Esophagus muscularis mucosa (tissue), 4 donors: ENCODE measurements around the gene NRG4. TPM values are rescaled to one million over a fixed set of nuclear protein-coding genes. Genes with fewer than 3 reads are reported as not detected.

Experiments used
- DNase-seq: peaks from one replicate; pipeline ENCODE4 v3.0.0-alpha.2; 2017; ENCODE audit errors: extremely low spot score
- H3K27ac ChIP-seq, 4 donors: fragments of 200-600 bp; sonication (generic); replicated peaks in 1 of 4; 1 replicate in 3 of 4; 2 replicates in 1 of 4; pipeline ENCODE4 v1.5.1; 2016 to 2019; ENCODE audit warnings: mild to moderate bottlenecking in 1 of 4
- H3K27me3 ChIP-seq, 4 donors: fragments of 200-600 bp; sonication (generic); one replicate each; pipeline versions ENCODE4 v1.5.1 to v1.6.0; 2016 to 2019
- H3K36me3 ChIP-seq, 4 donors: fragments of 200-600 bp; sonication (generic); one replicate each; pipeline ENCODE4 v1.5.1; 2016 to 2019
- H3K4me1 ChIP-seq, 4 donors: fragments of 200-600 bp; sonication (generic); one replicate each; pipeline ENCODE4 v1.5.1; 2016 to 2019
- H3K4me3 ChIP-seq, 4 donors: fragments of 200-600 bp; sonication (generic); 1 replicate in 2 of 4; 2 replicates in 2 of 4; pipeline ENCODE4 v1.5.1; 2016 to 2019; ENCODE audit warnings: mild to moderate bottlenecking in 4 of 4, moderate library complexity in 1 of 4
- H3K9me3 ChIP-seq, 4 donors: fragments of 200-600 bp; sonication (generic); 1 replicate in 3 of 4; 2 replicates in 1 of 4; pipeline ENCODE4 v1.5.1; 2016 to 2019
- EP300 ChIP-seq: sonication (generic); formaldehyde crosslinking; IDR thresholded peaks from one replicate; pipeline ENCODE4 v1.6.1; 2017; ENCODE audit warnings: antibody characterized with exemption
- POLR2A ChIP-seq: fragments of 450-650 bp; IDR thresholded peaks from one replicate; pipeline ENCODE4 v1.6.1; 2017; ENCODE audit warnings: antibody characterized with exemption, moderate library complexity, mild to moderate bottlenecking, low read depth
- POLR2AphosphoS5 ChIP-seq, 2 donors: sonication (generic); formaldehyde crosslinking; IDR thresholded peaks; one replicate each; pipeline ENCODE4 v1.6.1; 2017; ENCODE audit warnings: antibody characterized with exemption in 2 of 2
- WGBS: methylation state at CpG from one replicate; pipeline ENCODE4 v1.1.5; 2018; 5-methylcytosine and 5-hydroxymethylcytosine counted together
- intact Hi-C: fragments of 100-400 bp; cut with DNase I; formaldehyde crosslinking; loops from one replicate; pipeline ENCODE4 v1.15.1; 2023
- total RNA-seq, 4 donors: library from RNA; depleted of rRNA; stranded (reverse); fragments of >200 nt; gene quantifications; one replicate each; pipeline versions ENCODE4 v1.1.0 to v1.2.1, GENCODE V29; 2016
- TF ChIP-seq, protein P1 (sequence below), 3 experiments: fragments of 200-600 bp in 2 of 3; fragments of 450-650 bp in 1 of 3; sonication (generic) in 2 of 3; IDR thresholded peaks; one replicate each; pipeline ENCODE4 v1.5.1; 2017 to 2019; ENCODE audit warnings: antibody characterized with exemption in 3 of 3, mild to moderate bottlenecking in 2 of 3, moderate library complexity in 1 of 3

NRG4 gene
- total RNA-seq, 4 donors from 2014 or later = not detected

GRCh38 chr15:75995611-75996010, 16.6 kb downstream of the NRG4 start:
- TF ChIP-seq POLR2A (no peak), EP300 (no peak), POLR2AphosphoS5 (IDR thresholded peaks at IDR 0.05) (no peak)
- TF ChIP-seq, protein P1, sequence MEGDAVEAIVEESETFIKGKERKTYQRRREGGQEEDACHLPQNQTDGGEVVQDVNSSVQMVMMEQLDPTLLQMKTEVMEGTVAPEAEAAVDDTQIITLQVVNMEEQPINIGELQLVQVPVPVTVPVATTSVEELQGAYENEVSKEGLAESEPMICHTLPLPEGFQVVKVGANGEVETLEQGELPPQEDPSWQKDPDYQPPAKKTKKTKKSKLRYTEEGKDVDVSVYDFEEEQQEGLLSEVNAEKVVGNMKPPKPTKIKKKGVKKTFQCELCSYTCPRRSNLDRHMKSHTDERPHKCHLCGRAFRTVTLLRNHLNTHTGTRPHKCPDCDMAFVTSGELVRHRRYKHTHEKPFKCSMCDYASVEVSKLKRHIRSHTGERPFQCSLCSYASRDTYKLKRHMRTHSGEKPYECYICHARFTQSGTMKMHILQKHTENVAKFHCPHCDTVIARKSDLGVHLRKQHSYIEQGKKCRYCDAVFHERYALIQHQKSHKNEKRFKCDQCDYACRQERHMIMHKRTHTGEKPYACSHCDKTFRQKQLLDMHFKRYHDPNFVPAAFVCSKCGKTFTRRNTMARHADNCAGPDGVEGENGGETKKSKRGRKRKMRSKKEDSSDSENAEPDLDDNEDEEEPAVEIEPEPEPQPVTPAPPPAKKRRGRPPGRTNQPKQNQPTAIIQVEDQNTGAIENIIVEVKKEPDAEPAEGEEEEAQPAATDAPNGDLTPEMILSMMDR (IDR thresholded peaks at IDR 0.05) = no peak
- intact Hi-C loops = no loop called here
- WGBS = 87% methylated on average over 1 of the region's 1 CpG

DNA sequence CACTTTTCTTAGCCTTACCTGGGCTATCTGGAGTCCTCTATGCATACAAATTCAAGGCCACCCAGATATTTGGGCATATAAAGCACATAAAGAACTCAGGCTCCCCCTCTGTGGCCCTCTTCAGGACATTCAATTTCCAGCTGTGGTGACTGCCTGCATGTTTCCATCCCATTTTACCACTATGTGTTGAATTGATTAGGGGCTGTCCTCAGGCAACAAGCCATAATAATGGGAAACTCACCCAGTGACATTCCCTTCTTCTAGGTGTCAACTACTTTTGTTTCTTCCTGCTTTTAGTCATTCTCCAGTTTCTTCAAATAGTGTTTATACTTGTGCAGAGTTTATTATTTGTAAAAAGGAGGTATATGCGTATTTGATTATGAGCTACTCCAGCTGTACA, 18.0 kb downstream of the NRG4 start:
- no peaks in the 10 kb centered on the region for H3K9me3 ChIP-seq
- no peaks in the 10 kb centered on the region for H3K27me3 ChIP-seq
- H3K4me1 ChIP-seq = no peaks in the 10 kb centered on the region
- no peak for DNase-seq
- 96% methylated on average over 1 of the region's 1 CpG for WGBS
- no peak overlapping the region for H3K4me3 ChIP-seq
- TF ChIP-seq, protein P1 (IDR thresholded peaks at IDR 0.05) = no peak
- TF ChIP-seq POLR2AphosphoS5 (IDR thresholded peaks at IDR 0.05) (no peak), POLR2A (no peak), EP300 (no peak)
- H3K27ac ChIP-seq = no peak overlapping the region
- intact Hi-C loops = no loop called here
- H3K36me3 ChIP-seq = no peaks in the 10 kb centered on the region

More at GRCh38 chr15:75995611-75996010, 16.6 kb downstream of the NRG4 start:
- no peak for DNase-seq
- H3K27ac ChIP-seq = no peak overlapping the region
- no peaks in the 10 kb centered on the region for H3K9me3 ChIP-seq
- no peak overlapping the region for H3K4me3 ChIP-seq
- no peaks in the 10 kb centered on the region for H3K4me1 ChIP-seq
- no peaks in the 10 kb centered on the region for H3K27me3 ChIP-seq
- no peaks in the 10 kb centered on the region for H3K36me3 ChIP-seq

DNA sequence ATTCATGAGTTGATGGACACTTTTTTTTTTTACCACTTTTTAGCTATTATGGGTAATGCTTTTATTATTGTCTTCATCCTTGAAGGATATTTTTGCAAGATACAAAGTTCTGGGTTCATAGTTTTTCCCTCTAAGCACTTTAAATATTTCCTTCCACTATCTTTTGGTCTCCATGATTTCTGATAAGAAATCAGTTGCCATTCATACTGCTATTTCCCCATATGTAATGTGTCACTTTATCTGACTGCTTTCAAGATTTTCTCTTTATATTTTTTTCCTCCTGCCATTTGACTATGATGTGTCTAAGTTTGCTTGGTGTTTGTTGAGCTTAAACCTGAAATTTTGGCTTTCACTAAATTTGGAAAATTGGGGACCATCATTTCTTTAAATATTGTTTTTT, 19.3 kb downstream of the NRG4 start:
- Histone ChIP-seq H3K27ac (no peak overlapping the region), H3K9me3 (no peaks in the 10 kb centered on the region), H3K27me3 (no peaks in the 10 kb centered on the region), H3K36me3 (no peaks in the 10 kb centered on the region), H3K4me3 (no peak overlapping the region), H3K4me1 (no peaks in the 10 kb centered on the region)
- intact Hi-C loops = no loop called here
- DNase-seq = no peak
- TF ChIP-seq, protein P1 (IDR thresholded peaks at IDR 0.05) = no peak
- TF ChIP-seq POLR2A (no peak), EP300 (no peak), POLR2AphosphoS5 (IDR thresholded peaks at IDR 0.05) (no peak)

DNA sequence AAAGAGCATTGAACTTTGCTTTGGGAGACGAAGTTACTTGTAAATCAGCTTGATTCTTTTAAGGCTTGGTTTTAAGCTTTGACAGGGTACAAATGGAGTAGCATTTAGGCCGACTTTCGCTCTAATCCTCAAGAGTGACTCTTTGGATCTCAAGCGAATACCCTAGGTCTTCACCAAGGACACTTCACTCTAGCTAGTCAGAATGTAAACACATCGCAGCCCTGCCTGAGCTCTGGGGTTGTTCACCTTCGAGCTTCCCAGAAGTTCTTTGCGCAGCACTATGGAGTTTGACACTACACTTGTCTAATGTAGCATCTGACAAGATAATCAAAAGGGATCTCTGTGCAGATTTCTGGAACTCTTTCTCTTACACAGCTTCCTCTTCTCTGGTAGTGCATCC, 22.3 kb downstream of the NRG4 start:
- Histone ChIP-seq H3K27ac (no peak overlapping the region), H3K27me3 (no peaks in the 10 kb centered on the region), H3K36me3 (no peaks in the 10 kb centered on the region), H3K4me3 (no peak overlapping the region), H3K9me3 (no peaks in the 10 kb centered on the region), H3K4me1 (no peaks in the 10 kb centered on the region)
- 79% methylated on average over 7 of the region's 7 CpGs for WGBS
- intact Hi-C loops = no loop called here
- TF ChIP-seq, protein P1 (IDR thresholded peaks at IDR 0.05) = no peak
- TF ChIP-seq POLR2A (no peak), EP300 (no peak), POLR2AphosphoS5 (IDR thresholded peaks at IDR 0.05) (no peak)
- no peak for DNase-seq

DNA sequence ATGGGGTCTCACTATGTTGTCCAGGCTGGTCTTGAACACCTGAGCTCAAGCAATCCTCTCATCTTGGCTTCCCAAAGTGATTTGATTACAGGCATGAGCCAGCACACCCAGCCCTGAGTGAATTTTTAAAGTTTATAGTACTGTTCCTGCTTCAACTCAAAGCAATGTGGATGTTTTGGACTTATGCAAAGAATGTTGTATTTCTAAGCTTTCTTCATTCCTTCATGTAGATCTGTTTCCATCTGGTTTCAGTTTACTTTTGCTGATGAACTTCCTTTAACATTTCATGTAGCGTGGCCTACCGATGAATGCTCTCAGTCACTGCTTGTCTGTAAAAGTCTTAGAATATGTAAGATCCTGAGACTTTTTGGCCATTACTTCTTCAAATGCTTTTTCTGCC, 23.2 kb downstream of the NRG4 start:
- H3K9me3 ChIP-seq = no peaks in the 10 kb centered on the region
- no peaks in the 10 kb centered on the region for H3K27me3 ChIP-seq
- H3K4me1 ChIP-seq = no peaks in the 10 kb centered on the region
- H3K27ac ChIP-seq = no peak overlapping the region
- DNase-seq = no peak
- 72% methylated on average over 2 of the region's 2 CpGs for WGBS
- no peaks in the 10 kb centered on the region for H3K36me3 ChIP-seq
- intact Hi-C loops = no loop called here
- no peak overlapping the region for H3K4me3 ChIP-seq
- TF ChIP-seq POLR2AphosphoS5 (IDR thresholded peaks at IDR 0.05) = no peak
